Activated CD4-positive, alpha-beta T cell treated with anti-CD3 and anti-CD28 coated beads for 36 hours (primary cell): ENCODE data around the gene APBB1IP. TPM values are rescaled to one million over a fixed set of nuclear protein-coding genes. Genes with fewer than 3 reads are reported as not detected.

ENCODE experiments used
- ATAC-seq: fragments of 200-7000 bp; cut with Tn5 transposase; one replicate; pipeline ENCODE4 v1.10.0; 2021; ENCODE audit warnings: mild to moderate bottlenecking, moderate library complexity
- CTCF ChIA-PET: fragments of 350-600 bp; sonication (Branson Sonifier 250); formaldehyde crosslinking; loops from one replicate; lab custom pipeline; 2021; ENCODE audit warnings: antibody characterized with exemption; lab: Charles Lee
- POLR2A ChIA-PET: fragments of 350-600 bp; sonication (Branson Sonifier 250); formaldehyde crosslinking; loops from one replicate; lab custom pipeline; 2021; ENCODE audit warnings: antibody characterized with exemption, inconsistent platforms; lab: Charles Lee
- DNase-seq: peaks from one replicate; pipeline ENCODE4 v3.0.0-alpha.2; 2020
- H3K27ac Mint-ChIP-seq: one replicate; pipeline ENCODE4 v1.8.0; 2021; ENCODE audit warnings: mixed read lengths
- H3K27me3 Mint-ChIP-seq: one replicate; pipeline ENCODE4 v1.8.0; 2021; ENCODE audit warnings: mixed read lengths
- H3K36me3 Mint-ChIP-seq: one replicate; pipeline ENCODE4 v1.8.0; 2021; ENCODE audit warnings: low read depth, mixed read lengths
- H3K4me1 Mint-ChIP-seq: one replicate; pipeline ENCODE4 v1.8.0; 2021; ENCODE audit warnings: mixed read lengths
- H3K4me3 Mint-ChIP-seq: one replicate; pipeline ENCODE4 v1.8.0; 2021; ENCODE audit warnings: mild to moderate bottlenecking, moderate library complexity, mixed read lengths
- H3K9me3 Mint-ChIP-seq: one replicate; pipeline ENCODE4 v1.8.0; 2021; ENCODE audit warnings: low read depth, mixed read lengths
- intact Hi-C, 2 experiments: fragments of 100-400 bp; cut with DNase I in 1 of 2; cut with micrococcal nuclease in 1 of 2; formaldehyde crosslinking; loops; one replicate each; pipeline versions ENCODE4 v1.14.2 to v1.15.1; 2022 to 2024; cut with DNase I, micrococcal nuclease
- total RNA-seq, 2 experiments: library from RNA; stranded (reverse); gene quantifications; one replicate each; pipeline ENCODE4 v1.2.3, GENCODE V29; 2021

The APBB1IP gene
- total RNA-seq, 2 experiments from 2014 or later, result 53.3 to 66.4 TPM

- intact Hi-C loops, result no loop called here
- Mint-ChIP-seq H3K27me3 (no peaks in the 10 kb centered on the region), H3K27ac (no peak overlapping the region), H3K4me3 (no peak overlapping the region), H3K9me3 (no peaks in the 10 kb centered on the region), H3K4me1 (no peaks in the 10 kb centered on the region), H3K36me3 (no peaks in the 10 kb centered on the region)
- ChIA-PET CTCF (interaction anchor here (1.1 kb wide), 1 partner anchor 8 kb away, joined by 4 read pairs; no protein-coding TSS in a partner anchor), POLR2A (no interaction called here)
- DNase-seq (no peak), ATAC-seq (no peak)
Measured at GRCh38 chr10:26417136-26417535, 21.0 kb upstream of the APBB1IP start.

GRCh38 chr10:26422977-26423376, 15.2 kb upstream of the APBB1IP start:
- ChIA-PET POLR2A (no interaction called here), CTCF (interaction anchor here (0.7 to 1.1 kb wide), 2 partner anchors 113 to 303 kb away, joined by 3 read pairs; no protein-coding TSS in a partner anchor)

GRCh38 chr10:26423722-26424121, 14.4 kb upstream of the APBB1IP start:
- H3K4me1 Mint-ChIP-seq, result no peaks in the 10 kb centered on the region
- no peaks in the 10 kb centered on the region for H3K36me3 Mint-ChIP-seq
- ATAC-seq (no peak), DNase-seq (no peak)
- intact Hi-C loops, result no loop called here
- H3K27me3 Mint-ChIP-seq, result no peaks in the 10 kb centered on the region
- no peak overlapping the region for H3K27ac Mint-ChIP-seq
- ChIA-PET CTCF (interaction anchor here (1.1 kb wide), 1 partner anchor 303 kb away, joined by 3 read pairs; no protein-coding TSS in a partner anchor), POLR2A (no interaction called here)
- H3K9me3 Mint-ChIP-seq, result no peaks in the 10 kb centered on the region
- no peak overlapping the region for H3K4me3 Mint-ChIP-seq

More at GRCh38 chr10:26422977-26423376, 15.2 kb upstream of the APBB1IP start:
- intact Hi-C loops, result no loop called here
- no peaks in the 10 kb centered on the region for H3K9me3 Mint-ChIP-seq
- H3K4me1 Mint-ChIP-seq, result no peaks in the 10 kb centered on the region
- no peak overlapping the region for H3K4me3 Mint-ChIP-seq
- H3K36me3 Mint-ChIP-seq, result no peaks in the 10 kb centered on the region
- H3K27me3 Mint-ChIP-seq, result no peaks in the 10 kb centered on the region
- DNase-seq (no peak), ATAC-seq (no peak)
- H3K27ac Mint-ChIP-seq, result no peak overlapping the region

DNA sequence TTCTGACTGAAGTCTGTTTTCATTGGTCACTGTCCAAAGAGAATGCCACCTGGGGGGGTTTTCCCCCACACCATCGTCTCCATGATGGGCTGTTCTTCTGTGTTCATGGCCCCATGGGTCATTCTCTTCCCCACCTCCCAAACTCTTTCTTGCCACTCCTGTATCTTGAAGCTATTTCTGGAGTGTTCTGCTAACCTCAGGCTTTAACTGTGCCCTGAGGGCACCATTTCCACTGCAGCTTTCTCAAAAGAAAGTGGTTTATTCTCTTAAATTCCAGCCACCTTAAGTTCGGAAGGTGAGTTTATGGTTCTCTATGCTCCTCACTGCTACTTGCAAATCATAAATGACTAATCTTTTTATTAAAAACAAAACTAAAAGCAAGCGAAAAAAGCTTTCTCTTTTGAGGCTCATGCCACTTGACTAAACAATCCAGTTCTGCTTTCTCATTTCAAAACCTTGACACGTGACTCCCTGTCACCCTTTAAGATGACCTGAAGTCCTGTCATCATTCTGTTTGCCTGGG, 7.4 kb upstream of the APBB1IP start:
- Mint-ChIP-seq H3K27me3 (no peaks in the 10 kb centered on the region), H3K4me1 (peaks cover 29% of the 10 kb centered on the region), H3K27ac (peak overlapping the region; percentile 92), H3K9me3 (no peaks in the 10 kb centered on the region), H3K4me3 (peak overlapping the region; percentile 43), H3K36me3 (peaks cover 2% of the 10 kb centered on the region)
- intact Hi-C loops, result loop anchor here (1.0 to 10.0 kb wide), 5 partner anchors 16 to 264 kb away; partner anchors contain the start of gene PDSS1 (in 1 of the 2)
- ChIA-PET CTCF (interaction anchor here (0.7 to 1.9 kb wide), 4 partner anchors 11 to 1402 kb away, joined by 3 to 5 read pairs (median 3); no protein-coding TSS in a partner anchor), POLR2A (interaction anchor here (0.6 to 1.2 kb wide), 3 partner anchors 10 to 104 kb away, joined by 3 to 8 read pairs (median 7); no protein-coding TSS in a partner anchor)
- peak; percentile 46 for DNase-seq
- ATAC-seq, result peak; percentile 97

- Mint-ChIP-seq H3K27me3 (no peaks in the 10 kb centered on the region), H3K9me3 (no peaks in the 10 kb centered on the region), H3K4me3 (no peak overlapping the region), H3K36me3 (peaks cover 2% of the 10 kb centered on the region), H3K4me1 (peaks cover 47% of the 10 kb centered on the region), H3K27ac (no peak overlapping the region)
- DNase-seq (no peak), ATAC-seq (no peak)
- ChIA-PET CTCF (no interaction called here), POLR2A (no interaction called here)
- intact Hi-C loops, result loop anchor here in 1 of 2 experiments (10.0 kb wide), 1 partner anchor 262 kb away; the partner anchor contains the start of gene PDSS1
Measured at GRCh38 chr10:26432938-26433337, 5.2 kb upstream of the APBB1IP start.

- Mint-ChIP-seq H3K4me3 (no peak overlapping the region), H3K36me3 (peaks cover 5% of the 10 kb centered on the region), H3K27me3 (no peaks in the 10 kb centered on the region), H3K27ac (peak overlapping the region; percentile 61), H3K4me1 (peaks cover 32% of the 10 kb centered on the region), H3K9me3 (no peaks in the 10 kb centered on the region)
- CTCF ChIA-PET, result interaction anchor here (0.5 to 1.1 kb wide), 3 partner anchors 42 to 104 kb away, joined by 3 to 5 read pairs (median 3); no protein-coding TSS in a partner anchor
- DNase-seq (no peak), ATAC-seq (no peak)
- intact Hi-C loops, result loop anchor here (5.0 to 10.0 kb wide), 5 partner anchors 99 to 721 kb away; partner anchors contain the start of genes PDSS1 (in 2 of the 2) and MASTL (in 1 of the 2)
- POLR2A ChIA-PET, result no interaction called here
Measured at GRCh38 chr10:26435852-26436251, 2.3 kb upstream of the APBB1IP start.

GRCh38 chr10:26436848-26437247, 1.3 kb upstream of the APBB1IP start:
- DNase-seq (peak; percentile 34), ATAC-seq (no peak)
- no peak overlapping the region for H3K4me3 Mint-ChIP-seq
- H3K36me3 Mint-ChIP-seq, result peaks cover 6% of the 10 kb centered on the region
- no peaks in the 10 kb centered on the region for H3K9me3 Mint-ChIP-seq
- H3K27me3 Mint-ChIP-seq, result no peaks in the 10 kb centered on the region
- POLR2A ChIA-PET, result no interaction called here
- peaks cover 39% of the 10 kb centered on the region for H3K4me1 Mint-ChIP-seq
- H3K27ac Mint-ChIP-seq, result peak overlapping the region; percentile 68
- intact Hi-C loops, result loop anchor here (5.0 to 10.0 kb wide), 5 partner anchors 100 to 720 kb away; partner anchors contain the start of genes PDSS1 (in 2 of the 2) and MASTL (in 1 of the 2)
- CTCF ChIA-PET, result interaction anchor here (0.8 to 1.1 kb wide), 2 partner anchors 101 to 119 kb away, joined by 3 to 4 read pairs; no protein-coding TSS in a partner anchor

DNA sequence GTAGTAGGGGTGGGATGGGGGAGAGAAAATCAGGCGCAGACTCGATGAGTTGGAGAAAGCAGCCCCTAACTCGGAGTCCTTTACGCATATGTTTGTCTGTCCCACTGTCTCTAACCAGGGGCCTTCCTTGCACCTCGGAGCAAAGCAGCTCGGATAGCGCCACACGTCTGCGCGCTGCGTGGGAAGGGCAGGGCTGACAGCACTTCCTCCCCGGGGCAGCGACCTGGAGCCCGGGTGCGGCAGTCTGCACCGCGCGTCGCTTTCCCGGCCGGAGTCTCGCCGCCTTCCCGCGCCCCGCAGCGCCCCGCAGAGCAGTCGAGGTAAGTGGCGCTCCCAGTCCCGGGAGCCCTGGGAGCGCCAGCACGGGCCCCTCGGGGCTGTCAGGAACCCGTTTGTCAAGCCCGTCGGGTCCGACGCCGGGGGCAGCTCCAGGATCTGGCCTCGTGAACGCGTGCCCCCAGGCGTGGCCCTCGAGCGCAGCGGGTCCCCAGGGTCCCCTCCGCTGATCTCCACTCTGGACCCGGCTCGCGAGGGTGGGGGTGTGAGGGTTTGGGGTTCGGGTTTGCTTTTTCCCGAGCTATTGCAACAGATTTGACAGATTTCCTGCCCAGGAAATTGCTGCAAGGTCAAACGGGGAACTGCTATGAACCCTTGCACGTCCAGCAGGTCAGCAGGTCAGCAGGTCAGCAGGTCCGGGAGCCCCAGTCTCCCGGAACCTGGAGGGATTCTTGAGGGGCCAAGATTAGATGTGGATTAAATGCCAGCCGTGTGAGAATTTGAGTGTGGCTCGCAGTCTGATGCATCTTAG, 597 bp downstream of the APBB1IP start:
- ChIA-PET CTCF (no interaction called here), POLR2A (no interaction called here)
- H3K36me3 Mint-ChIP-seq, result peaks cover 16% of the 10 kb centered on the region
- H3K4me3 Mint-ChIP-seq, result peak overlapping the region; percentile 89
- H3K27ac Mint-ChIP-seq, result peak overlapping the region; percentile 97
- H3K4me1 Mint-ChIP-seq, result peaks cover 53% of the 10 kb centered on the region
- DNase-seq (peak; percentile 89), ATAC-seq (peak; percentile 80)
- intact Hi-C loops, result loop anchor here (1.0 to 10.0 kb wide), 8 partner anchors 8 to 719 kb away; partner anchors contain the start of genes PDSS1 (in 2 of the 2), ABI1 (in 1 of the 2) and MASTL (in 1 of the 2)
- no peaks in the 10 kb centered on the region for H3K27me3 Mint-ChIP-seq
- H3K9me3 Mint-ChIP-seq, result no peaks in the 10 kb centered on the region

DNA sequence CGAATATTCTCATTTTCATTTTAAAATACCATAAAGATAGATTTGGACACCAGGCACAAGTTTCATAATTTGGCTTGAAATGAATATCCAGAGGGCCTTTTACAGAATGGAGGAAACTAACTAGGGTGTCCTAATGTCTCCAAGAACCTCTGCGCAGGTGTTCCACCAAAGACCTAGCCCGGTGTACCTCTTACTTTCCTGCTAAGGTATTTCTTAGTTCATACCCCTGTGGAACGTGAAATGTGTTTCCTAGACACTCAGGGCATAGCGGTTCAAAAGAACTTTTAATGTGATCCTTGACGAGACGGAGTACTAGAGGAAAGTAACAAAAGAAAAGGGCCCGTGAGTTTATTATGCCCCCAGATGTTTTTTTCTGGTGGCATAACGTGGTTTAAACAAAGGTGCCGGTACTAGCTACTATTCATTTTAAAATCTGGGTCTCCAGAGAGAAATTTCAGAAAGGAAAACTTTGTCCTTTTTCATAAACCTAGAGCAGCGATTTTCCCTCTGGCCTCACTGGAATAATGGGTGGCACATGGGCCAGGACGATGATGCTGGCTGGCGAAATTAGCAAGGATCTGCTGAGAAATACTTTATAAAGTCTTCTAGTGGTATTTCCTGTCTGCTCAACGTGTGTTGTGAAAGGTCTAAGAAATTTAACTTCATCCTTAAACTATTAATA, 1.4 kb downstream of the APBB1IP start:
- Mint-ChIP-seq H3K9me3 (no peaks in the 10 kb centered on the region), H3K27ac (peak overlapping the region; percentile 93), H3K4me1 (peaks cover 58% of the 10 kb centered on the region), H3K4me3 (peak overlapping the region; percentile 89), H3K27me3 (no peaks in the 10 kb centered on the region), H3K36me3 (peaks cover 23% of the 10 kb centered on the region)
- no peak for DNase-seq
- ChIA-PET POLR2A (no interaction called here), CTCF (no interaction called here)
- intact Hi-C loops, result loop anchor here (2.0 to 10.0 kb wide), 10 partner anchors 47 to 1303 kb away; partner anchors contain the start of genes PDSS1 (in 2 of the 2), ABI1 (in 1 of the 2), ACBD5 (in 1 of the 2) and MASTL (in 1 of the 2)
- ATAC-seq, result no peak

DNA sequence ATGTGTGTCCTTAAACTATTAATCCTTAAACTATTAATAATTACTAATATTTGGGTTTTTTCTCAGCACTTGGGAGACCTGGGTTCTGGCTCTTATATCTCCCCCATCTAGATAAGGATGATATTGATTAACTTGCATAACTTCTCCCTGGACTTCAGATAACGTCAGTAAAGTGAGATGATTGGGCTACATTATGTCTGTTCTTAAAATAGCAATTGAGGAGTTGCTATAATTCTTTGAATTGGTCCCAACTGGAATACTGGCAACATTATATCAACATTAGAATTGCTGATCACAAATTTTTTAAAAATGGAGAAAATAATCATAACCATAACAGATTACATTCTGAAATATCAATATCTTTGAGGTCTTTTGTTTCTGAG, 1.9 kb downstream of the APBB1IP start:
- POLR2A ChIA-PET, result no interaction called here
- H3K27me3 Mint-ChIP-seq, result no peaks in the 10 kb centered on the region
- DNase-seq (no peak), ATAC-seq (no peak)
- no peaks in the 10 kb centered on the region for H3K9me3 Mint-ChIP-seq
- H3K36me3 Mint-ChIP-seq, result peaks cover 23% of the 10 kb centered on the region
- CTCF ChIA-PET, result no interaction called here
- H3K27ac Mint-ChIP-seq, result peak overlapping the region; percentile 87
- intact Hi-C loops, result loop anchor here (5.0 to 10.0 kb wide), 3 partner anchors 115 to 1302 kb away; partner anchors contain the start of gene ACBD5 (in 1 of the 2)
- H3K4me1 Mint-ChIP-seq, result peaks cover 57% of the 10 kb centered on the region
- peak overlapping the region; percentile 89 for H3K4me3 Mint-ChIP-seq
